ENCODE data around the gene IDH2.

IDH2 gene

DNA sequence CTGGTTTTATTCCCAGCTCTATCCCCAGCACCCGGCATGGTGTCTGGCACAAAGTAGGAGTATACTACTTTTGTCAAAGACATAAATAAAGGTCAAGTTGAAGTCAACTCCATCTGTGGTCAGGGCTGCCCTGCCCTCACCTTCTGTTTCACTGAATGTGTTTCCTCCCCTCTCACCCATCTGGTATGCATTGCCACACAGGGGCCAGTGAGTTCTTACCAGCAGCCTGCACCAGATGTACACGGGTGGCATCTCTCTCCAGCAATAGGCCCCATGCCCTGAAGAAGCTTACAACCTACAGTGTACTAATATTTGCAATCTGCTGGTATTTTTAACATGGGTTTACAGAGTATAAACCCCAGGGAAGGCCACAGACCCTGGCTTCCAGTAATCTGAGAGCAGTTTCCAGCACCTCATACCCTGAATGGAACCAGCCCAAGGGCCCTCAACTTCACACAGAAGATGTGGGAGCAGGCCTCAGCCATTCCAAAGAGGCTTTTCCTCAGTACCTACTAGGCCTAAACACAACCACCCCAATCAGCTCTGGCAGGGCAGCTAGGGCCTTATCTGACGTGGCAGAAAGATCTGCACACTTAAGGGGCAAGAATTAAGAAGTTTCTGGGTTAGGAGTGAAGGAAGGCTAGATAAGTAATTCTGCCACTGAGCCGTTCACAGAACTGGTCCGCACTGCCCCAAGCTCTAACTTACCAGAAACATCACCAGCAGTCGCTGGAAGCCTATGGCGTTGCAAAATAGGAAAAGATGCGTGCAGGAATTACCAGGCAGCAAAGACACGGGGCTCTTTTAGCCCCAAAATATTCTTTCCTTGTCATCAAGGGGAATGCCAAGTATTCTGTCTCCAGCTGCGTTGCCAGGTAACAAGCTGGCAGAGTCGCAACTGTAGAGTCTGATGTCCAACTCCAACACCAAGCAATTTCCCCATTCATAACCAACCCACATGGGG lies 2.1 kb downstream of the IDH2 start:
- DNase-seq: no peak
- Histone ChIP-seq H3K27ac (ENCODE audit: insufficient read depth, low read length, poor library complexity, severe bottlenecking) (peak overlapping the region; percentile 92), H3K27me3 (replicated peaks; ENCODE audit: control insufficient read depth, insufficient read depth, low read length, poor library complexity, severe bottlenecking) (no peaks in the 10 kb centered on the region), H3K9me3 (ENCODE audit: control insufficient read depth, low read length) (no peaks in the 10 kb centered on the region), H3K4me1 (ENCODE audit: control insufficient read depth, insufficient read depth, low read length, poor library complexity, severe bottlenecking) (peaks cover 52% of the 10 kb centered on the region), H3K36me3 (ENCODE audit: control insufficient read depth, insufficient read depth, low read length) (no peaks in the 10 kb centered on the region), H3K4me3 (ENCODE audit: insufficient read depth, low read depth, low read length, poor library complexity, severe bottlenecking) (no peak overlapping the region)

DNA sequence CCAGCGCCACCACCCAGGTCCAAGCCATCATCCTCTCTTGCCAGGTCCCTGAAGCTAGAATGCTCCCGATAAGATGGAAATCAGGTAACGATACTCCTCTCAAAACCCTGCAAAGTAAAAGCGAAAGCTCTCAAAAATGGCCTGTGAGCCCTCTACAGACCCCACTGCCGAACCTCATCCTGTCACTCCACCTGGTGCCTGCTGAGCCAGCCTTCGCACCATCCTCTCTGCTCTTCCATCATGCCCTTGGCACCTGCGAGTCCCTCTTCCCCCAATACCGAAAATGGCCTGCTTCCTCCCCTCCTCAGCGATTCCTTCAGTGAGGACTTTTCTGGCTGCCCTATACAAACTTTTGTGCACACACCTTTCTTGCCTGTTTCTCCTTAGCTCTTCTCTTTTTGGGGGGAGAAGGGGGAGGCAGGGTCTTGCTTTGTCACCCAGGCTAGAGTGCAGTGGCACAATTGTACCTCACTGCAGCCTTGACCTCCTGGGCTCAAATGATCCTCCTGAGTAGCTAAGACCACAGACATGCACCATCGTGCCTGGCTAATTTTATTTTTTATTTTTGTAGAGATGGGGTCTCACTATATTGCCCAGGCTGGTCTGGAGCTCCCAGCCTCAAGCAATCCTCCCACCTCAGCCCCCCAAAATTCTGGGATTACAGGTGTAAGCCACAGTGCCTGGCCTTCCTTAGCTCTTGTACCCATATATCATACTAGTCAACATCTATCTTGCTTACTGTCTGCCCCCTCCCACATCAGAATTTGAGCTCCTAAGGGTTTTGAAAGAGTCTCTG lies 3.0 kb downstream of the IDH2 start:
- Histone ChIP-seq H3K4me3 (ENCODE audit: insufficient read depth, low read depth, low read length, poor library complexity, severe bottlenecking) (peak overlapping the region; percentile 37), H3K4me1 (ENCODE audit: control insufficient read depth, insufficient read depth, low read length, poor library complexity, severe bottlenecking) (peaks cover 56% of the 10 kb centered on the region)
- DNase-seq: no peak

DNA sequence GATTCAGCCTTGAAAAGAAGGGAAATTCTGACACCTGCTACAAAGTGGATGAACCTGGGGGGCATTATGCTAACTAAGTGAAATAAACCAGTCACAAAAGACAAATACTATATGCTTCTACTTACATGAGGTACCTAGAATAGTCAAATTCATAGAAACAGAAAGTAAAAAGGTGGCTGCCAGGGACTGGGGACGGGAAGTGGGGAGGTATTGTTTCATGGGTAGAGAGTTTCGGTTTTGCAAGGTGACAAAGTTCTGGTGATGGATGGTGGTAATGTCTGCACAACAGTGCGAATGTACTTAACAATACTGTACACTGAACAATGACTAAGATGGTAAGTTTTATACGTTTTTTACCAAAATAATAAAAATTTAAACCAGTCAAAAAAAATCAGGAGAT lies 4.8 kb downstream of the IDH2 start:
- DNase-seq: peak; percentile 36 to 48 (median 46)
- H3K4me1 ChIP-seq (ENCODE audit: control insufficient read depth, insufficient read depth, low read length, poor library complexity, severe bottlenecking): peaks cover 57% of the 10 kb centered on the region
- H3K27ac ChIP-seq (ENCODE audit: insufficient read depth, low read length, poor library complexity, severe bottlenecking): peak overlapping the region; percentile 92
- H3K9me3 ChIP-seq (ENCODE audit: control insufficient read depth, low read length): no peaks in the 10 kb centered on the region
- H3K4me3 ChIP-seq (ENCODE audit: insufficient read depth, low read depth, low read length, poor library complexity, severe bottlenecking): peak overlapping the region; percentile 41
- H3K36me3 ChIP-seq (ENCODE audit: control insufficient read depth, insufficient read depth, low read length): no peaks in the 10 kb centered on the region
- no peaks in the 10 kb centered on the region for H3K27me3 ChIP-seq (replicated peaks; ENCODE audit: control insufficient read depth, insufficient read depth, low read length, poor library complexity, severe bottlenecking)

More for the DNA sequence above, 3.0 kb downstream of the IDH2 start:
- Histone ChIP-seq H3K27me3 (replicated peaks; ENCODE audit: control insufficient read depth, insufficient read depth, low read length, poor library complexity, severe bottlenecking) (no peaks in the 10 kb centered on the region), H3K36me3 (ENCODE audit: control insufficient read depth, insufficient read depth, low read length) (no peaks in the 10 kb centered on the region), H3K9me3 (ENCODE audit: control insufficient read depth, low read length) (no peaks in the 10 kb centered on the region), H3K27ac (ENCODE audit: insufficient read depth, low read length, poor library complexity, severe bottlenecking) (peak overlapping the region; percentile 92)

DNA sequence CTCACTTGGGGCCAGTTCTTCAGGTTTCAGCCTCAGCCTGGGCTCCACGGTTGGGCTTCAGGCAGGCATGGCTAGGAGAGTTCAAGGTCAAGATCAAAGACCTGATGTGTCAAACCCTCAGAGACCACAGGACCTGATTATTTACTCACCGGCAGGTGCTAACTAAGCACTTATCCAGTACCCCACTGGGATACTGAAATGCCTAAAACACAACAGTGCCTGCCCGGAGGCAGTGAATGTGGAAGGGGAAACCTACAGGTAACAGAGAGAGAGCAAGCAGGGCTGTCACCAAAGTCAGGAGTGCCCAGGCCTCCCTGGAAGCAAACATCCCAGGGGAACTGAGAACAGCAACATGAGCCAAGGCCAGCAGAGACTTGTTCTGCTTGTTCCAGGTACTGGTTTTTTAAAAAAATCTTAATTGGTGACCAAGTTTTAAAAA lies 6.7 kb downstream of the IDH2 start:
- Histone ChIP-seq H3K4me1 (ENCODE audit: control insufficient read depth, insufficient read depth, low read length, poor library complexity, severe bottlenecking) (peaks cover 48% of the 10 kb centered on the region), H3K27me3 (replicated peaks; ENCODE audit: control insufficient read depth, insufficient read depth, low read length, poor library complexity, severe bottlenecking) (no peaks in the 10 kb centered on the region), H3K9me3 (ENCODE audit: control insufficient read depth, low read length) (no peaks in the 10 kb centered on the region), H3K36me3 (ENCODE audit: control insufficient read depth, insufficient read depth, low read length) (peaks cover 4% of the 10 kb centered on the region), H3K27ac (ENCODE audit: insufficient read depth, low read length, poor library complexity, severe bottlenecking) (no peak overlapping the region), H3K4me3 (ENCODE audit: insufficient read depth, low read depth, low read length, poor library complexity, severe bottlenecking) (no peak overlapping the region)
- no peak for DNase-seq

DNA sequence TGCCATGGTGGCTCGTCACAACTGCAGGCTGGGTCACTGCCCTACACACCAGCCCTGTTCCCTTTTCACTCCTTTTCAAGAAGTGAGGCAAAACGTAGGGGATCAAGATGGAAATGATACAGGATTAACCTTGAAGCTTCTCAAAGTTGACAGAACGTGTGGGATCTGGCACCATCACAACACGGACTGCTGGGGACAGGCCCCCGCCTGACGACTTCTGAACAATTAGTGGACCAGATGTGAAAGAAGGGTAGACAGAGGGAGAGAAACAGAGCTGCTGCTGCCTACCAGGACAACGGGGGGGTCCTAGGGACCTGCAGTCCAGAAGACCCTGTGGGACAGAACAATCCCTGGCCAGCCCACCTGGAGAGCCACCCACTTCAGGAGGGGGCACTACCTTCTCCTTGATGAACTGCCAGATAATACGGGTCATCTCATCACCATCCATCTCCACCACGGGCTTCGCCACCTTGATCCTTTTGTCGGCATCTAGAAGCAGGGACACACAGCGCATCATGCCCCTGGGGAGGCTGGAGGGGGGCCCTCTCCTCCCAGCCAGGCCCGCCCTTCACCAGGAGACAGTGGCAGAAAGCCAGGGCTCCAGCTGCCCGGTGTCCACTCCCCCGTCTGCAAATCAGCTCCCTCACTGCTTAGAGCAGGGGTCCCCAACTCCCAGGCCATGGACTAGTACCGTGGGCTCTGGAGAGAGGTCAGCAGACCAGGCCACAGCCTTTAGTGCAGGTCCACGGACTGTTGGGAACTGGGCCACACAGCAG lies 10.9 kb downstream of the IDH2 start:
- Histone ChIP-seq H3K27ac (ENCODE audit: insufficient read depth, low read length, poor library complexity, severe bottlenecking) (no peak overlapping the region), H3K9me3 (ENCODE audit: control insufficient read depth, low read length) (no peaks in the 10 kb centered on the region), H3K27me3 (replicated peaks; ENCODE audit: control insufficient read depth, insufficient read depth, low read length, poor library complexity, severe bottlenecking) (no peaks in the 10 kb centered on the region), H3K4me1 (ENCODE audit: control insufficient read depth, insufficient read depth, low read length, poor library complexity, severe bottlenecking) (peaks cover 19% of the 10 kb centered on the region), H3K4me3 (ENCODE audit: insufficient read depth, low read depth, low read length, poor library complexity, severe bottlenecking) (no peak overlapping the region), H3K36me3 (ENCODE audit: control insufficient read depth, insufficient read depth, low read length) (peaks cover 20% of the 10 kb centered on the region)
- DNase-seq: no peak

DNA sequence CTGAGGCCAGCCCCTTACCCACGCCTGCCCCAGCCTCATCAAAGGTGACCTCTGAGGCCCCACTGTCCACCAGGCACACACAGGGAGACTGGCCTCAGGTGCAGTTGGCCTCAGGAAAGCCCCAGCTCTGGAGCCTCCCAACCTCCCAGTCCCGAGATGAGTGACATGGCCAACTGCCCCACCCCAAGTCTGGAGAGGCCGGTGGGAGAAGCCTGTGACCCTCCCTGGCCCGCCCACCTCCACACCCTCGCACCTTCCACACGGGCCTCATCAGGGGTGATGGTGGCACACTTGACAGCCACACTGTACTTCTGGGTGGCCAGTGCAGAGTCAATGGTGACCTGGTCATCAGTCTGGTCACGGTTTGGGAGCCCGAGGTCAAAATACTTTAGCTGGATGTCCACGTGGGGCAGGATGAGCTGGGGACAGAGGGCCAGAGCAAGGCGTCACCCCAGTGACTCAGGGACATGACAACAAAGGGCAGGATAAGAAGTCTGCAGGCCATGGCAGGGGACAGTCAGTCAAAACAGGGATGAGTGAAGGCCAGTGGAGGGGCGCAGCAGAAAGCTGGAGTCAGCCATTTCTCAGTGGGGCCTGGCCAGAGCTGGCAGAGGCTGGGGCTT lies 11.9 kb downstream of the IDH2 start:
- Histone ChIP-seq H3K27me3 (replicated peaks; ENCODE audit: control insufficient read depth, insufficient read depth, low read length, poor library complexity, severe bottlenecking) (no peaks in the 10 kb centered on the region), H3K27ac (ENCODE audit: insufficient read depth, low read length, poor library complexity, severe bottlenecking) (no peak overlapping the region), H3K4me1 (ENCODE audit: control insufficient read depth, insufficient read depth, low read length, poor library complexity, severe bottlenecking) (peaks cover 10% of the 10 kb centered on the region), H3K9me3 (ENCODE audit: control insufficient read depth, low read length) (no peaks in the 10 kb centered on the region), H3K36me3 (ENCODE audit: control insufficient read depth, insufficient read depth, low read length) (peaks cover 28% of the 10 kb centered on the region), H3K4me3 (ENCODE audit: insufficient read depth, low read depth, low read length, poor library complexity, severe bottlenecking) (no peak overlapping the region)
- no peak for DNase-seq

DNA sequence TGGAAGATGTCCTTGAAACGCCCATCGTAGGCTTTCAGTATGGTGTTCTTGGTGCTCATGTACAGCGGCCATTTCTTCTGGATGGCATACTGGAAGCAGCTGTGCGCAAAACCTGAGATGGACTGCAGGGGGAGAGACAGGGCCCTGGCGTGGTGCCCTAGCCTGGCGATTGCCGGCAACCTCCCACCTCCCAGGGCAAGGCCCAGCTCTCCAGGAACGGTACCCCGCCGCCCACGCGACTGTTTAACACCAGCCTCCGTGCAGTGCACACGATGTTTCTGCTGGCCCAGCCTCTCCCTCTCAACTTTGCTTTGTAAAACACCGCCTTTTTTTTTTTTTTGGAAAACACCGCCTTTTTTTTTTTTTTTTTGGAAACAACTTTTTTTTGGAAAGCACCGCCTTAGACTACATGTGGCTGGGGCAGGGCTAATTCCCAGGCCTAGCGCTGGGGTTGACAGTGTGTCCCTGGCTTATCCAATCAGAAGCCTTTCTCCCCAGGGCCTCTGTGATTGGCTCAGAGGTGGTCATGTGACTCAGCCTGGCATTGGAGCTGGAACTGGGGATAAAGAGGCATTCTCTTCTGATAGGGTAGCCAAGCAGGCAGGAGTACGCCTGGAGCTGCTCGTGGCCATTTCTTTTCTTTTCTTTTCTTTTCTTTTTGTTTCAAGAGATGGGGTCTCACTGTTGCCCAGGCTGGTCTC lies 14.7 kb downstream of the IDH2 start:
- no peaks in the 10 kb centered on the region for H3K27me3 ChIP-seq (replicated peaks; ENCODE audit: control insufficient read depth, insufficient read depth, low read length, poor library complexity, severe bottlenecking)
- H3K9me3 ChIP-seq (ENCODE audit: control insufficient read depth, low read length): no peaks in the 10 kb centered on the region
- H3K4me1 ChIP-seq (ENCODE audit: control insufficient read depth, insufficient read depth, low read length, poor library complexity, severe bottlenecking): no peaks in the 10 kb centered on the region
- H3K27ac ChIP-seq (ENCODE audit: insufficient read depth, low read length, poor library complexity, severe bottlenecking): no peak overlapping the region
- DNase-seq: no peak
- H3K36me3 ChIP-seq (ENCODE audit: control insufficient read depth, insufficient read depth, low read length): peaks cover 51% of the 10 kb centered on the region
- no peak overlapping the region for H3K4me3 ChIP-seq (ENCODE audit: insufficient read depth, low read depth, low read length, poor library complexity, severe bottlenecking)

DNA sequence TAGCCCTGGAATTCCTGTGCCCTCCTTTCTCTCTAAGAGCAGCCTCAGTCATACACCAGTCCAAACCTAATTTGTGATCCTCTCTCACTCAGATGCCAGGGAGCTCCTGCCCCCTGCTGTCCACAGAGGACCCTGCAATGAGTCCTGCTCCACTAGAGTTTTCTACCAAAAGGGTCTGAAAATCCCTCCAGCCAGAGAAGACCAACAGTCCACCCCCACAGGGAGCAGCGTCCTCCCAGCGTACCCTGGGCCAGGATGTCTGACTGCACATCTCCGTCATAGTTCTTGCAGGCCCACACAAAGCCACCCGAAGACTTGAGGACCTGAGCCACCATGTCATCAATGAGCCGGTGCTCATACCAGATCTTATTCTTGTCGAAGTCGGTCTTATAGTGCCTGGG lies 15.4 kb downstream of the IDH2 start:
- no peaks in the 10 kb centered on the region for H3K9me3 ChIP-seq (ENCODE audit: control insufficient read depth, low read length)
- no peak overlapping the region for H3K4me3 ChIP-seq (ENCODE audit: insufficient read depth, low read depth, low read length, poor library complexity, severe bottlenecking)
- H3K4me1 ChIP-seq (ENCODE audit: control insufficient read depth, insufficient read depth, low read length, poor library complexity, severe bottlenecking): no peaks in the 10 kb centered on the region
- peaks cover 51% of the 10 kb centered on the region for H3K36me3 ChIP-seq (ENCODE audit: control insufficient read depth, insufficient read depth, low read length)
- no peaks in the 10 kb centered on the region for H3K27me3 ChIP-seq (replicated peaks; ENCODE audit: control insufficient read depth, insufficient read depth, low read length, poor library complexity, severe bottlenecking)
- no peak for DNase-seq
- H3K27ac ChIP-seq (ENCODE audit: insufficient read depth, low read length, poor library complexity, severe bottlenecking): no peak overlapping the region

DNA sequence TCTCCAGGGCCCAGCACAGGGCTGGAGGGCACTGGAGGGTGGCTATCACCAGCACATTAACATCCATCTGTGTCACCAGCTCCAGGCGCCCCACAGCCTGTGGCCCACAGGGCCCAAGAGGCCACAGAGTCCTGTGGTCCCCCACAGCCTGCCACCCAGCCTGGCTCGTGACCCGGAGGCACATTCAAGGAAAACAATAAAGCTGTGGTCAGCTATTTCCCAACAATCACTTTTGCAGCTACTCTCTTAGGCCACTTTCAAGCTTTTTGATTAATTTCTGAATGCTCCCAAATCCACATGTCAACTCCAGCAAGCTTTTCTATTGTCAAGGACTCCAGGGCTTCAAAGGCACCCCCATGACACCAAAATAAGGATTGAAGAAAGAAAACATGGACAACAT lies 16.7 kb downstream of the IDH2 start:
- H3K27me3 ChIP-seq (replicated peaks; ENCODE audit: control insufficient read depth, insufficient read depth, low read length, poor library complexity, severe bottlenecking): no peaks in the 10 kb centered on the region
- peaks cover 48% of the 10 kb centered on the region for H3K36me3 ChIP-seq (ENCODE audit: control insufficient read depth, insufficient read depth, low read length)
- no peak overlapping the region for H3K4me3 ChIP-seq (ENCODE audit: insufficient read depth, low read depth, low read length, poor library complexity, severe bottlenecking)
- peak overlapping the region; percentile 13 for H3K27ac ChIP-seq (ENCODE audit: insufficient read depth, low read length, poor library complexity, severe bottlenecking)
- H3K9me3 ChIP-seq (ENCODE audit: control insufficient read depth, low read length): no peaks in the 10 kb centered on the region
- H3K4me1 ChIP-seq (ENCODE audit: control insufficient read depth, insufficient read depth, low read length, poor library complexity, severe bottlenecking): no peaks in the 10 kb centered on the region
- no peak for DNase-seq

Data from effector memory CD4-positive, alpha-beta T cell (primary cell).